Tibial artery (tissue), 4 donors: ENCODE results near the gene RPS6KA3.

ENCODE experiments used
- DNase-seq, 2 donors: peaks; one replicate each; pipeline ENCODE4 v3.0.0-alpha.2; 2019
- H3K27ac ChIP-seq, 2 donors: fragments of 200-600 bp; sonication (generic) in 1 of 2; 1 replicate in 1 of 2; 2 replicates in 1 of 2; pipeline ENCODE4 v1.5.1; 2018 to 2019; ENCODE audit warnings: mild to moderate bottlenecking in 1 of 2
- H3K27me3 ChIP-seq, 2 donors: fragments of 200-600 bp; sonication (generic) in 1 of 2; one replicate each; pipeline versions ENCODE4 v1.5.1 to v1.6.0; 2016 to 2019
- H3K36me3 ChIP-seq, 3 donors: fragments of 200-600 bp; sonication (generic) in 2 of 3; one replicate each; pipeline ENCODE4 v1.5.1; 2016 to 2019; ENCODE audit warnings: mild to moderate bottlenecking in 2 of 3
- H3K4me1 ChIP-seq, 4 donors: fragments of 200-600 bp; sonication (generic) in 2 of 4; 1 replicate in 3 of 4; 2 replicates in 1 of 4; pipeline ENCODE4 v1.5.1; 2016 to 2019
- H3K4me3 ChIP-seq, 2 donors: fragments of 200-600 bp; sonication (generic) in 1 of 2; 1 replicate in 1 of 2; 2 replicates in 1 of 2; pipeline ENCODE4 v1.5.1; 2018 to 2019; ENCODE audit warnings: mild to moderate bottlenecking in 2 of 2
- H3K9me3 ChIP-seq, 3 donors: fragments of 200-600 bp; sonication (generic) in 1 of 3; one replicate each; pipeline ENCODE4 v1.5.1; 2016 to 2019
- CTCF ChIP-seq, 2 experiments: fragments of 200-600 bp in 1 of 2; fragments of 450-650 bp in 1 of 2; IDR thresholded peaks; one replicate each; pipeline ENCODE4 v1.5.1; 2017 to 2019; ENCODE audit warnings: antibody characterized with exemption in 2 of 2, mild to moderate bottlenecking in 1 of 2, moderate library complexity in 1 of 2
- intact Hi-C: fragments of 100-400 bp; cut with DNase I; formaldehyde crosslinking; loops from one replicate; pipeline ENCODE4 v1.15.0; 2023; ENCODE audit warnings: low total_unique reads

RPS6KA3 gene

GRCh38 chrX:20111271-20111670, 155.4 kb downstream of the RPS6KA3 start:
- peaks cover 0 to 5% (median 3%) of the 10 kb centered on the region in 4 donors for H3K4me1 ChIP-seq
- no peak overlapping the region for H3K27ac ChIP-seq
- no peak for DNase-seq
- no peaks in the 10 kb centered on the region for H3K36me3 ChIP-seq
- peaks cover 0 to 5% of the 10 kb centered on the region in 2 donors for H3K27me3 ChIP-seq
- no peak for TF ChIP-seq CTCF (IDR thresholded peaks at IDR 0.05)
- H3K9me3 ChIP-seq: no peaks in the 10 kb centered on the region
- H3K4me3 ChIP-seq: no peak overlapping the region
- intact Hi-C loops: loop anchor here (10.0 kb wide), 1 partner anchor 176 kb away; no protein-coding TSS in a partner anchor

- intact Hi-C loops: no loop called here
Measured at GRCh38 chrX:20101934-20102581, 164.7 kb downstream of the RPS6KA3 start.

More at GRCh38 chrX:20101934-20102581, 164.7 kb downstream of the RPS6KA3 start:
- Histone ChIP-seq H3K27ac (no peak overlapping the region), H3K4me1 (no peaks in the 10 kb centered on the region), H3K9me3 (no peaks in the 10 kb centered on the region), H3K27me3 (no peaks in the 10 kb centered on the region), H3K4me3 (no peak overlapping the region), H3K36me3 (no peaks in the 10 kb centered on the region)
- no peak for DNase-seq
- no peak for TF ChIP-seq CTCF (IDR thresholded peaks at IDR 0.05)
